GM18517 (cell line): ENCODE measurements around the gene CUEDC2.

Experiments used
- ATAC-seq: cut with Tn5 transposase; IDR thresholded peaks from one replicate; pipeline ENCODE4 v1.9.1; 2021; ENCODE audit warnings: mild to moderate bottlenecking, moderate library complexity; ENCODE audit not compliant: unreplicated experiment

Gene CUEDC2

GRCh38 chr10:102432162-102432950 is at the start of gene CUEDC2:
Gene CUEDC2 (minus strand): TSS chr10:102432574. CDS start chr10:102425188, 7,386 bp downstream.
- ATAC-seq: peak; percentile 74

- no peak for ATAC-seq
Measured at GRCh38 chr10:102480396-102480795, 48.0 kb upstream of the CUEDC2 start.

GRCh38 chr10:102479651-102480050 is 47.3 kb upstream of the CUEDC2 start:
- ATAC-seq: no peak

GRCh38 chr10:102476466-102477141 is 44.2 kb upstream of the CUEDC2 start:
- no peak for ATAC-seq

- ATAC-seq: no peak
Measured at GRCh38 chr10:102475451-102476040, 43.2 kb upstream of the CUEDC2 start.

GRCh38 chr10:102473445-102474331 is 41.3 kb upstream of the CUEDC2 start:
- no peak for ATAC-seq

- no peak for ATAC-seq
Measured at GRCh38 chr10:102470579-102471546, 38.5 kb upstream of the CUEDC2 start.

- no peak for ATAC-seq
Measured at GRCh38 chr10:102468683-102469082, 36.3 kb upstream of the CUEDC2 start.

GRCh38 chr10:102467971-102468438 is 35.6 kb upstream of the CUEDC2 start:
- no peak for ATAC-seq

- ATAC-seq: no peak
Measured at GRCh38 chr10:102467318-102467717, 34.9 kb upstream of the CUEDC2 start.

GRCh38 chr10:102465466-102465865 is 33.1 kb upstream of the CUEDC2 start:
- no peak for ATAC-seq

- ATAC-seq: no peak
Measured at GRCh38 chr10:102463983-102464382, 31.6 kb upstream of the CUEDC2 start.

- ATAC-seq: no peak
Measured at GRCh38 chr10:102462512-102463054, 30.2 kb upstream of the CUEDC2 start.

GRCh38 chr10:102461187-102462054 is 29.0 kb upstream of the CUEDC2 start:
- ATAC-seq: peak; percentile 82

GRCh38 chr10:102460836-102461186 is 28.4 kb upstream of the CUEDC2 start:
- peak; percentile 37 for ATAC-seq

- ATAC-seq: no peak
Measured at GRCh38 chr10:102458656-102459055, 26.3 kb upstream of the CUEDC2 start.

GRCh38 chr10:102457591-102458150 is 25.3 kb upstream of the CUEDC2 start:
- ATAC-seq: no peak

GRCh38 chr10:102455893-102456471 is 23.6 kb upstream of the CUEDC2 start:
- no peak for ATAC-seq
